Muscle layer of duodenum (tissue), 2 donors: ENCODE results near the gene RNF166.

Experiments used
- H3K27ac ChIP-seq: one replicate; pipeline ENCODE4 v1.7.0; 2013; ENCODE audit warnings: mild to moderate bottlenecking, low read length
- H3K27me3 ChIP-seq: one replicate; pipeline ENCODE4 v1.7.0; 2013; ENCODE audit warnings: low read depth, mild to moderate bottlenecking, control low read depth, low read length
- H3K36me3 ChIP-seq, 2 donors: one replicate each; pipeline ENCODE4 v1.7.0; 2013; ENCODE audit warnings: low read length in 2 of 2, control low read depth in 1 of 2, mild to moderate bottlenecking in 1 of 2; ENCODE audit not compliant: insufficient read depth in 2 of 2, control insufficient read depth in 1 of 2
- H3K4me1 ChIP-seq, 2 donors: one replicate each; pipeline ENCODE4 v1.7.0; 2013; ENCODE audit warnings: low read length in 2 of 2, mild to moderate bottlenecking in 2 of 2, control low read depth in 1 of 2, moderate library complexity in 1 of 2; ENCODE audit not compliant: insufficient read depth in 2 of 2, control insufficient read depth in 1 of 2
- H3K4me3 ChIP-seq, 2 donors: one replicate each; pipeline ENCODE4 v1.7.0; 2013; ENCODE audit warnings: low read length in 2 of 2, low read depth in 1 of 2, mild to moderate bottlenecking in 1 of 2
- H3K9me3 ChIP-seq, 2 donors: one replicate each; pipeline ENCODE4 v1.7.0; 2013; ENCODE audit warnings: low read length in 2 of 2, control low read depth in 1 of 2, mild to moderate bottlenecking in 1 of 2; ENCODE audit not compliant: control insufficient read depth in 1 of 2
- donor health status: healthy.

Gene RNF166

GRCh38 chr16:88746506-88746905 is 40.3 kb upstream of the RNF166 start:
- Histone ChIP-seq H3K36me3 (peaks cover 0 to 15% of the 10 kb centered on the region in 2 donors), H3K27me3 (no peaks in the 10 kb centered on the region), H3K27ac (no peak overlapping the region), H3K4me1 (peaks cover 3 to 37% of the 10 kb centered on the region in 2 donors), H3K4me3 (no peak overlapping the region), H3K9me3 (no peaks in the 10 kb centered on the region)

- Histone ChIP-seq H3K27ac (no peak overlapping the region), H3K4me1 (peaks cover 3 to 37% of the 10 kb centered on the region in 2 donors), H3K4me3 (no peak overlapping the region), H3K27me3 (no peaks in the 10 kb centered on the region), H3K9me3 (no peaks in the 10 kb centered on the region), H3K36me3 (peaks cover 0 to 25% of the 10 kb centered on the region in 2 donors)
Observed at GRCh38 chr16:88744577-88745521, 38.6 kb upstream of the RNF166 start.

GRCh38 chr16:88743693-88744576 is 37.7 kb upstream of the RNF166 start:
- H3K36me3 ChIP-seq = peaks cover 0 to 32% of the 10 kb centered on the region in 2 donors
- H3K4me1 ChIP-seq = peaks cover 3 to 37% of the 10 kb centered on the region in 2 donors
- no peaks in the 10 kb centered on the region for H3K9me3 ChIP-seq
- no peak overlapping the region for H3K27ac ChIP-seq
- H3K27me3 ChIP-seq = no peaks in the 10 kb centered on the region
- H3K4me3 ChIP-seq = no peak overlapping the region

- peaks cover 3 to 37% of the 10 kb centered on the region in 2 donors for H3K4me1 ChIP-seq
- H3K27me3 ChIP-seq = no peaks in the 10 kb centered on the region
- no peak overlapping the region for H3K4me3 ChIP-seq
- no peaks in the 10 kb centered on the region for H3K9me3 ChIP-seq
- H3K27ac ChIP-seq = no peak overlapping the region
- H3K36me3 ChIP-seq = peaks cover 0 to 32% of the 10 kb centered on the region in 2 donors
Observed at GRCh38 chr16:88742896-88743605, 36.8 kb upstream of the RNF166 start.

- no peak overlapping the region for H3K4me3 ChIP-seq
- H3K36me3 ChIP-seq = peaks cover 0 to 38% of the 10 kb centered on the region in 2 donors
- H3K27ac ChIP-seq = no peak overlapping the region
- H3K27me3 ChIP-seq = no peaks in the 10 kb centered on the region
- H3K4me1 ChIP-seq = peaks cover 3 to 28% of the 10 kb centered on the region in 2 donors
- H3K9me3 ChIP-seq = no peaks in the 10 kb centered on the region
Observed at GRCh38 chr16:88741368-88741767, 35.2 kb upstream of the RNF166 start.

- Histone ChIP-seq H3K27ac (no peak overlapping the region), H3K36me3 (peaks cover 0 to 44% of the 10 kb centered on the region in 2 donors), H3K4me3 (no peak overlapping the region), H3K4me1 (peaks cover 0 to 23% of the 10 kb centered on the region in 2 donors), H3K27me3 (no peaks in the 10 kb centered on the region), H3K9me3 (no peaks in the 10 kb centered on the region)
Observed at GRCh38 chr16:88740727-88741055, 34.5 kb upstream of the RNF166 start.

GRCh38 chr16:88739977-88740726 is 33.9 kb upstream of the RNF166 start:
- Histone ChIP-seq H3K4me3 (no peak overlapping the region), H3K36me3 (peaks cover 0 to 49% of the 10 kb centered on the region in 2 donors)

GRCh38 chr16:88739139-88739976 is 33.1 kb upstream of the RNF166 start:
- Histone ChIP-seq H3K36me3 (peaks cover 0 to 57% of the 10 kb centered on the region in 2 donors), H3K27me3 (no peaks in the 10 kb centered on the region), H3K27ac (no peak overlapping the region), H3K4me1 (peaks cover 0 to 17% of the 10 kb centered on the region in 2 donors), H3K9me3 (no peaks in the 10 kb centered on the region), H3K4me3 (no peak overlapping the region)

More at GRCh38 chr16:88739977-88740726, 33.9 kb upstream of the RNF166 start:
- no peaks in the 10 kb centered on the region for H3K27me3 ChIP-seq
- peaks cover 0 to 22% of the 10 kb centered on the region in 2 donors for H3K4me1 ChIP-seq
- no peak overlapping the region for H3K27ac ChIP-seq
- no peaks in the 10 kb centered on the region for H3K9me3 ChIP-seq

GRCh38 chr16:88738151-88739084 is 32.2 kb upstream of the RNF166 start:
- H3K27me3 ChIP-seq = no peaks in the 10 kb centered on the region
- peaks cover 0 to 67% of the 10 kb centered on the region in 2 donors for H3K36me3 ChIP-seq
- no peak overlapping the region for H3K4me3 ChIP-seq
- H3K27ac ChIP-seq = no peak overlapping the region
- peaks cover 0 to 7% of the 10 kb centered on the region in 2 donors for H3K4me1 ChIP-seq
- H3K9me3 ChIP-seq = no peaks in the 10 kb centered on the region
